MM.1S (cell line): ENCODE results near the gene KLHL28.

ENCODE experiments used
- DNase-seq: peaks from one replicate; pipeline ENCODE4 v3.0.0-alpha.2; 2015
- H2AFZ ChIP-seq: fragments of 300-600 bp; sonication (generic); 2 replicates; pipeline ENCODE4 v1.6.0; 2016; ENCODE audit warnings: antibody characterized with exemption, low read length
- H3F3A ChIP-seq: fragments of 300-600 bp; sonication (generic); 2 replicates; pipeline ENCODE4 v1.6.1; 2016; ENCODE audit warnings: mild to moderate bottlenecking, antibody characterized with exemption, low read length, moderate library complexity, mixed read lengths; ENCODE audit not compliant: insufficient read depth
- H3K27ac ChIP-seq: fragments of 300-600 bp; sonication (generic); 2 replicates; pipeline ENCODE4 v1.5.1; 2016; ENCODE audit warnings: mild to moderate bottlenecking, low read length
- H3K27me3 ChIP-seq: fragments of 300-600 bp; sonication (generic); replicated peaks from 2 replicates; pipeline ENCODE4 v1.6.0; 2016; ENCODE audit warnings: low read length; ENCODE audit not compliant: insufficient read depth
- H3K36me3 ChIP-seq: fragments of 300-600 bp; sonication (generic); replicated peaks from 2 replicates; pipeline ENCODE4 v1.6.1; 2016; ENCODE audit warnings: mild to moderate bottlenecking, low read length, mixed read lengths; ENCODE audit not compliant: insufficient read depth
- H3K4me1 ChIP-seq: fragments of 300-600 bp; sonication (generic); 2 replicates; pipeline ENCODE4 v1.6.1; 2016; ENCODE audit warnings: low read length, mixed read lengths
- H3K4me2 ChIP-seq: fragments of 300-600 bp; sonication (generic); 2 replicates; pipeline ENCODE4 v1.6.0; 2016; ENCODE audit warnings: low read depth, low read length
- H3K4me3 ChIP-seq: fragments of 300-600 bp; sonication (generic); 2 replicates; pipeline ENCODE4 v1.5.1; 2016; ENCODE audit warnings: low read length, mixed read lengths
- H3K79me2 ChIP-seq: fragments of 300-600 bp; sonication (generic); 2 replicates; pipeline ENCODE4 v1.6.1; 2016; ENCODE audit warnings: mixed run types, low read length, mixed read lengths
- H3K9ac ChIP-seq: fragments of 300-600 bp; sonication (generic); 2 replicates; pipeline ENCODE4 v1.6.1; 2016; ENCODE audit warnings: low read length, mixed read lengths
- H3K9me2 ChIP-seq: fragments of 300-600 bp; sonication (generic); replicated peaks from 2 replicates; pipeline ENCODE4 v1.6.1; 2016; ENCODE audit warnings: mild to moderate bottlenecking, low read length, mixed read lengths; ENCODE audit not compliant: insufficient read depth
- H3K9me3 ChIP-seq: fragments of 300-600 bp; sonication (generic); replicated peaks from 2 replicates; pipeline ENCODE4 v1.6.1; 2016; ENCODE audit warnings: mild to moderate bottlenecking, low read length, mixed read lengths; ENCODE audit not compliant: insufficient read depth
- H4K20me1 ChIP-seq: fragments of 300-600 bp; sonication (generic); 2 replicates; pipeline ENCODE4 v1.6.1; 2016; ENCODE audit warnings: mild to moderate bottlenecking, low read length, moderate library complexity, mixed read lengths; ENCODE audit not compliant: insufficient read depth
- EZH2 ChIP-seq: fragments of 300-600 bp; sonication (generic); optimal IDR thresholded peaks from 2 replicates; pipeline ENCODE3; 2017; ENCODE audit warnings: low read depth, mild to moderate bottlenecking, antibody characterized with exemption, low read length, mixed read lengths
- EZH2phosphoT487 ChIP-seq: fragments of 300-600 bp; sonication (generic); IDR thresholded peaks from 2 replicates; pipeline ENCODE4 v1.6.1; 2018; ENCODE audit warnings: antibody characterized with exemption, low read length
- TF ChIP-seq, protein P1 (sequence below): fragments of 300-600 bp; sonication (generic); IDR thresholded peaks from 2 replicates; pipeline ENCODE4 v1.5.1; 2016; ENCODE audit warnings: antibody characterized with exemption, low read length, mixed read lengths

The KLHL28 gene

GRCh38 chr14:44979740-44980356 is 18.1 kb upstream of the KLHL28 start:
- Histone ChIP-seq H3K36me3 (no peaks in the 10 kb centered on the region), H4K20me1 (no peaks in the 10 kb centered on the region), H3K9me2 (no peaks in the 10 kb centered on the region), H3K79me2 (0 out of 2 replicates have a peak, but pooled peaks cover 3% of the 10 kb centered on the region), H3K4me2 (no peak overlapping the region), H2AFZ (no peak overlapping the region), H3K9ac (no peak overlapping the region), H3K27me3 (no peaks in the 10 kb centered on the region), H3K9me3 (no peaks in the 10 kb centered on the region), H3K4me1 (no peaks in the 10 kb centered on the region), H3K4me3 (no peak overlapping the region), H3F3A (no peaks in the 10 kb centered on the region), H3K27ac (no peak overlapping the region)
- no peak for TF ChIP-seq EZH2
- TF ChIP-seq, protein P1, sequence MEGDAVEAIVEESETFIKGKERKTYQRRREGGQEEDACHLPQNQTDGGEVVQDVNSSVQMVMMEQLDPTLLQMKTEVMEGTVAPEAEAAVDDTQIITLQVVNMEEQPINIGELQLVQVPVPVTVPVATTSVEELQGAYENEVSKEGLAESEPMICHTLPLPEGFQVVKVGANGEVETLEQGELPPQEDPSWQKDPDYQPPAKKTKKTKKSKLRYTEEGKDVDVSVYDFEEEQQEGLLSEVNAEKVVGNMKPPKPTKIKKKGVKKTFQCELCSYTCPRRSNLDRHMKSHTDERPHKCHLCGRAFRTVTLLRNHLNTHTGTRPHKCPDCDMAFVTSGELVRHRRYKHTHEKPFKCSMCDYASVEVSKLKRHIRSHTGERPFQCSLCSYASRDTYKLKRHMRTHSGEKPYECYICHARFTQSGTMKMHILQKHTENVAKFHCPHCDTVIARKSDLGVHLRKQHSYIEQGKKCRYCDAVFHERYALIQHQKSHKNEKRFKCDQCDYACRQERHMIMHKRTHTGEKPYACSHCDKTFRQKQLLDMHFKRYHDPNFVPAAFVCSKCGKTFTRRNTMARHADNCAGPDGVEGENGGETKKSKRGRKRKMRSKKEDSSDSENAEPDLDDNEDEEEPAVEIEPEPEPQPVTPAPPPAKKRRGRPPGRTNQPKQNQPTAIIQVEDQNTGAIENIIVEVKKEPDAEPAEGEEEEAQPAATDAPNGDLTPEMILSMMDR: no peak
- TF ChIP-seq EZH2phosphoT487: no peak
- no peak for DNase-seq

- H3K9me3 ChIP-seq: no peaks in the 10 kb centered on the region
- TF ChIP-seq, protein P1: no peak
- TF ChIP-seq EZH2: no peak
- no peak for TF ChIP-seq EZH2phosphoT487
- no peaks in the 10 kb centered on the region for H3K27me3 ChIP-seq
- H3K4me2 ChIP-seq: no peak overlapping the region
- no peak overlapping the region for H2AFZ ChIP-seq
- no peak overlapping the region for H3K9ac ChIP-seq
- peaks cover 9% of the 10 kb centered on the region; the same call in 1 of the 2 replicates for H3K79me2 ChIP-seq
- no peaks in the 10 kb centered on the region for H3K9me2 ChIP-seq
- H3K36me3 ChIP-seq: no peaks in the 10 kb centered on the region
- no peak overlapping the region for H3K4me3 ChIP-seq
- H3K4me1 ChIP-seq: no peaks in the 10 kb centered on the region
- H4K20me1 ChIP-seq: no peaks in the 10 kb centered on the region
- no peaks in the 10 kb centered on the region for H3F3A ChIP-seq
- H3K27ac ChIP-seq: no peak overlapping the region
- DNase-seq: no peak
These were observed 17.5 kb upstream of the KLHL28 start for GRCh38 chr14:44979273-44979672.

- Histone ChIP-seq H4K20me1 (no peaks in the 10 kb centered on the region), H3K36me3 (no peaks in the 10 kb centered on the region), H3K79me2 (peaks cover 44% of the 10 kb centered on the region), H3K27ac (no peak overlapping the region), H3K9me2 (no peaks in the 10 kb centered on the region), H3F3A (no peaks in the 10 kb centered on the region), H3K4me1 (no peaks in the 10 kb centered on the region), H3K4me3 (no peak overlapping the region), H3K9me3 (no peaks in the 10 kb centered on the region), H2AFZ (no peak overlapping the region), H3K27me3 (no peaks in the 10 kb centered on the region), H3K4me2 (no peak overlapping the region), H3K9ac (no peak overlapping the region)
- DNase-seq: no peak
- no peak for TF ChIP-seq EZH2
These were observed 9.7 kb upstream of the KLHL28 start for GRCh38 chr14:44971459-44971858.

- no peak overlapping the region for H3K4me2 ChIP-seq
- H3F3A ChIP-seq: no peaks in the 10 kb centered on the region
- no peaks in the 10 kb centered on the region for H3K4me1 ChIP-seq
- TF ChIP-seq EZH2phosphoT487 (no peak), EZH2 (no peak)
- TF ChIP-seq, protein P1: no peak
- peaks cover 41% of the 10 kb centered on the region for H3K79me2 ChIP-seq
- H3K4me3 ChIP-seq: no peak overlapping the region
- no peaks in the 10 kb centered on the region for H3K9me2 ChIP-seq
- no peak for DNase-seq
- no peaks in the 10 kb centered on the region for H3K9me3 ChIP-seq
- no peak overlapping the region for H3K9ac ChIP-seq
- H3K27me3 ChIP-seq: no peaks in the 10 kb centered on the region
- H3K27ac ChIP-seq: no peak overlapping the region
- H4K20me1 ChIP-seq: no peaks in the 10 kb centered on the region
- H3K36me3 ChIP-seq: no peaks in the 10 kb centered on the region
- no peak overlapping the region for H2AFZ ChIP-seq
These were observed 9.2 kb upstream of the KLHL28 start for GRCh38 chr14:44970907-44971306.
